ENCODE measurements around the gene GLTPD2.
"Not testable (repeated sequence)": the region's sequence is repeated elsewhere in the genome, so short reads cannot be mapped to it uniquely, and the experiment has no call there.

The GLTPD2 gene

GRCh38 chr17:4800462-4801196 is 11.9 kb downstream of the GLTPD2 start:
- no peak for DNase-seq
- in situ Hi-C loops (cut with HindIII; ENCODE audit: low pct_ligation_motif_present, low pct_unique_long_range_greater_than_20kb, low sequenced_read_pairs) = no loop called here

DNA sequence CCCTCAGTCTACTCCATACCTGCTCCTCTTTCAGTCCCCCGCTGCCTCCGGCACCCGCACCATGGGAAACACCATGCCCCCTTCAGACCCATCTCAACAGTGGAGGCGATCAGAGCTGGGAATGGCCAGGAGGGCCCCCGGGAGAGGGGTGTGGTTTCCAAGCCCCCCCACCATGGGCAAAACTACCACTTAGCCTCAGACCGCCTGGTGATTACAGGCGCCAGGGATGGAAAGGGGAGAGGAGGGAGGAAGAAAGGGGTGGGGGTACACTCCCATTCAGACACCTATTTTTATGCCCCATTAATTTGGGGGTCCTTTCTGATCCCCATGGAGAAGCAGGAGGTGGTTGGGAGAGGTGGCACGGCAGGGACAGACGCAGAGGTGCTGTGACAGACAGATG is 13.5 kb downstream of the GLTPD2 start, which contains the start of gene C17orf114:
TSS of gene C17orf114 (minus strand) at position 101 of the 400 bp plus-strand sequence.
- DNase-seq = no peak
- in situ Hi-C loops (cut with HindIII; ENCODE audit: low pct_ligation_motif_present, low pct_unique_long_range_greater_than_20kb, low sequenced_read_pairs) = no loop called here

GRCh38 chr17:4806456-4806776 is 17.7 kb downstream of the GLTPD2 start:
- DNase-seq = peak; percentile 23
- in situ Hi-C loops (cut with HindIII; ENCODE audit: low pct_ligation_motif_present, low pct_unique_long_range_greater_than_20kb, low sequenced_read_pairs) = no loop called here

- in situ Hi-C loops (cut with HindIII; ENCODE audit: low pct_ligation_motif_present, low pct_unique_long_range_greater_than_20kb, low sequenced_read_pairs) = no loop called here
These were observed 18.2 kb downstream of the GLTPD2 start, which contains the start of gene PLD2 for GRCh38 chr17:4806777-4807604. PLD2 (plus strand) TSS chr17:4807152; CDS start chr17:4807773, 621 bp downstream.

GRCh38 chr17:4807605-4808377 is 19.0 kb downstream of the GLTPD2 start:
- in situ Hi-C loops (cut with HindIII; ENCODE audit: low pct_ligation_motif_present, low pct_unique_long_range_greater_than_20kb, low sequenced_read_pairs) = no loop called here
- no peak for DNase-seq

More at GRCh38 chr17:4806777-4807604, 18.2 kb downstream of the GLTPD2 start, which contains the start of gene PLD2:
- DNase-seq = peak; percentile 88

GRCh38 chr17:4808378-4808767 is 19.6 kb downstream of the GLTPD2 start:
- DNase-seq = no peak
- in situ Hi-C loops (cut with HindIII; ENCODE audit: low pct_ligation_motif_present, low pct_unique_long_range_greater_than_20kb, low sequenced_read_pairs) = no loop called here

- in situ Hi-C loops (cut with HindIII; ENCODE audit: low pct_ligation_motif_present, low pct_unique_long_range_greater_than_20kb, low sequenced_read_pairs) = no loop called here
- no peak for DNase-seq
These were observed 22.0 kb downstream of the GLTPD2 start for GRCh38 chr17:4810696-4811290.

DNA sequence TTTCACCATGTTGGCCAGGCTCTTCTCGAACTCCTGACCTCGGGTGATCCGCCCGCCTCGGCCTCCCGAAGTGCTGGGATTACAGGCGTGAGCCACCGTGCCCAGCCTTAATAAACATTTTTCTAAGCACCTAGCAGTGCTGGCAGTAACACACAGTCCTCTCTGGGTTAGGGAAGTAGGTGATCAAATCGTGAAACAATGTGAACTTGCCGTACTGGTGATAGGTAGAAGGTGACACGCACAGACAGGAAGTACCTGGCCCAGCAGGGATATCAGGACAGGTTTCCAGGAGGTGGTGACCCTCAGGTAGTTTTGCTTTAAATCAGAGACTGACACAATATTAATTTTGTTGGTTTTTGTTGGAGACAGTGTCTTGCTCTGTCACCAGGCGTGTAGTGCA is 22.7 kb downstream of the GLTPD2 start:
- in situ Hi-C loops (cut with HindIII; ENCODE audit: low pct_ligation_motif_present, low pct_unique_long_range_greater_than_20kb, low sequenced_read_pairs) = no loop called here

DNA sequence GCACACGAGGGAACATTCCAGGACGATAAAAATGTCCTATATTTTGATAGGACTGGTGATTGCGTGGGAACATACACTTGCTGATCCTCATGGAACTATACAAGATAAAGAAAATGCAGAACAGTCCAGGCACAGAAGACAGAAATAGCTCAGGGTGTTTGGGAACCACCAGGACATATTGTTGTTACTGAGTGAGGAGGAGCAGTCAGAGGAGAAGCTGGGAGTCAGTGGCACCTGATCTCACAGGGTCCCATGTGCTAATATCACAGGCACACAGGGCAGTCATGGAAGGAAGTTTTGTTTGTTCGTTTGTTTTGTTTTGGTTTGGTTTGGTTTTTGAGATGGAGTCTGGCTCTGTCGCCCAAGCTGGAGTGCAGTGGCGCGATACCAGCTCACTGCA is 23.9 kb downstream of the GLTPD2 start:
- in situ Hi-C loops (cut with HindIII; ENCODE audit: low pct_ligation_motif_present, low pct_unique_long_range_greater_than_20kb, low sequenced_read_pairs) = no loop called here

More for the DNA sequence above, 22.7 kb downstream of the GLTPD2 start:
- no peak for DNase-seq

DNA sequence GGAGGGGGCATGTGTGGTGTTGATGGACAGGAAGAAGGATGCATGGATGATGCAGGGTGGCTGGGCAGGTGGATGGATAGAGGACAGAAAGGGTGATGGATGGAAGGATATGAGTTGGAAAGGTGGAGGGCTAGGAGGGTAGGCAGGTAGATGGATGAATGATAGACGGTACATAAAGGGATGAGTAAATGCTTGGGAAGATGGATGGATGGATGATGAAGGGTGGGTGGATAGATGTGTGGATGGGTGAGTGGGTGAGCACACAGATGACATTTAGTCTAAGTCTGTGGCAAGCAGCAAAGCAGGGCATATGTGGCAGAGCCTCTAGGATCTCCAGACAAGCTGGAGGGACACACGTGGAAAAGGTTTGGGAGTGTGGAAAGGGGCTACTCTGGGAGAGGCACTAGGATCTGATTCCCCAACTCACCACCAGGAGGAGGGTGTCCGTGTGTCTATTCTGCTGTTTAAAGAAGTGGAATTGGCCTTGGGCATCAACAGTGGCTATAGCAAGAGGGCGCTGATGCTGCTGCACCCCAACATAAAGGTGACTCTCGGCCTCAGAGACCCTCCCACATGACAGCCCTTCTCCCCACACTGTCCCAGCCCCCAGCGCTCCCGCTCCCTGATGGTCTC is 26.4 kb downstream of the GLTPD2 start:
- no peak for DNase-seq

More for the DNA sequence above, 23.9 kb downstream of the GLTPD2 start:
- no peak for DNase-seq

GRCh38 chr17:4816826-4817225 is 28.1 kb downstream of the GLTPD2 start:
- in situ Hi-C loops (cut with HindIII; ENCODE audit: low pct_ligation_motif_present, low pct_unique_long_range_greater_than_20kb, low sequenced_read_pairs) = no loop called here
- no peak for DNase-seq

More for the DNA sequence above, 26.4 kb downstream of the GLTPD2 start:
- in situ Hi-C loops (cut with HindIII; ENCODE audit: low pct_ligation_motif_present, low pct_unique_long_range_greater_than_20kb, low sequenced_read_pairs) = no loop called here

- no peak for DNase-seq
- in situ Hi-C loops (cut with HindIII; ENCODE audit: low pct_ligation_motif_present, low pct_unique_long_range_greater_than_20kb, low sequenced_read_pairs) = no loop called here
These were observed 29.5 kb downstream of the GLTPD2 start for GRCh38 chr17:4818276-4818675.

GRCh38 chr17:4822835-4823234 is 34.1 kb downstream of the GLTPD2 start:
- no peak for DNase-seq
- in situ Hi-C loops (cut with HindIII; ENCODE audit: low pct_ligation_motif_present, low pct_unique_long_range_greater_than_20kb, low sequenced_read_pairs) = no loop called here

- in situ Hi-C loops (cut with HindIII; ENCODE audit: low pct_ligation_motif_present, low pct_unique_long_range_greater_than_20kb, low sequenced_read_pairs) = no loop called here
- DNase-seq = no peak
These were observed 34.8 kb downstream of the GLTPD2 start for GRCh38 chr17:4823373-4824089.

DNA sequence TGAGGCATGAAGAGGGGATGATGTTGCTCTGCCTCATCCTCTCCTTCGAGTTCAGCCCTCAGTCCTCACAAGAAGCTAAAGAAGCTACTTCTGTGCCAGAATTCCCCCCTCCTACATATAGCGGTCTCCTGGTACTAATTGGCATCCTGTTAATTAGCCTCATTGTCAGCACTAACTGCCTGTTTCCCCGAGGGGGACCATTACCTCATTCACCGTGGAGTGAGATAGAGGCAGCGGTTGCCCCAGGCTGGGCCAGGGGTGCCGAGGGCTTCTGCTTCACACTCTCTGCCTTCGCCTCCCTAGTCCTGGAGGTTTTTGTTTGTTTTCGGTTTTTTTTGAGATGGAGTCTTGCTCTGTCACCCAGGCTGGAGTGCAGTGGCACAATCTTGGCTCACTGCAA is 38.6 kb downstream of the GLTPD2 start:
- DNase-seq = no peak
- in situ Hi-C loops (cut with HindIII; ENCODE audit: low pct_ligation_motif_present, low pct_unique_long_range_greater_than_20kb, low sequenced_read_pairs) = no loop called here

DNA sequence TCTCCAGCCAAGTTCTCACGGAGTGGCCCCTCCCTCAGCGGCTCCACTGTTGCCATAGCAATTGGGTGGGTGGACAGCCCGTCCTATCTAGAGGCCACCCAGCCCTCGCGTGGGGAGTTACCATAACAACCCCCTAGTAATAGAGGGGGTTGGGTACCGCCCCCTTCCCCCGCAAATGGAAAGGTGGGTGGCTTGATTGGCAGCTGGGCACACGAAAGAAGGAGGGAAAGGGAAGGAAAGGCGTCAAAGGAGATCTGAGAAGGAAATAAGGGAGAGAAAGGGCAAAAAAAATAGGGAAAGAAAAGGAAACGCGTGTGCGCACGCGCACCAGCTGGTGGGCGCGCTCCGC is 44.0 kb downstream of the GLTPD2 start:
- in situ Hi-C loops (cut with HindIII; ENCODE audit: low pct_ligation_motif_present, low pct_unique_long_range_greater_than_20kb, low sequenced_read_pairs) = not testable (repeated sequence)

DNA sequence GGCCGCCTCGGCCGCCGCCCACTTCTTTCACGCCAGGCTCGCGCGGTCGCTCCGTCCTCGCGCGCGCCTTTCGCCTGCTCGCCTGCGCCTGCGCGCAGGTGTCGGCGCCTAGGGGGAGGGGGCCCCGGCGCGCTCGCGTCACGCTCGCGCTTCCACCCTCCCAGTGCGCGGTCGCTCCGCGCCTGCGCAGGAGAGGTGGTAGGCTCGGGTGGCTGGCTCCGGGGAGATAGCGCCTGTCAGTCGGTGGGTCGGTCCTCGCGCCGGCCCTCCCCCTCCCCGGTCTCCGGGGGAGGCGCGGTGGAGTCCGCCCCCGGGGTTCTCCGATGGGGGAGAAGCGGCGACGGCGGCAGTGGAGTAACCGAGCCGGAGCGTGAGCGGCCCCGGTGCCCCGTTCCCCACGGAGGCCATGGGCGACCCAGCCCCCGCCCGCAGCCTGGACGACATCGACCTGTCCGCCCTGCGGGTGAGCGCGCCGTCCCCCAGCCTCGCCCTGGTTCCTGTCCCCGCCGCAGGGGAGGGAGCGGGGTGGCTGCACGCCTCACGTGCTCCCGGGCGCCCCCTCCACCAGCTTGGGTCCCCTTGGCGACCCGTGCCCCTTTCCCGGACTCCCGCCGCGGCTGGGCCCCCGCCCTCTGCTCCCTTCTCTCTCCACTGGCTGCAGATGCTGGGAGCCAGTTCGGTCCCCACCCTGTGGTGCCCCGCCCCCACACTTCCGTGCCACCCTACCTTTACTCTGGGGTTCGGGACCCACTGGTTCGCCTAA is 44.6 kb downstream of the GLTPD2 start, which contains the start of gene MINK1:
TSS of gene MINK1 (plus strand) at position 163 of the 763 bp plus-strand sequence. CDS start at position 407, 244 bp downstream.
- in situ Hi-C loops (cut with HindIII; ENCODE audit: low pct_ligation_motif_present, low pct_unique_long_range_greater_than_20kb, low sequenced_read_pairs) = no loop called here
- DNase-seq = peak; percentile 97

More for the DNA sequence above, 44.0 kb downstream of the GLTPD2 start:
- not testable (repeated sequence) for DNase-seq

Data from ACHN (cell line).